A673 (cell line): ENCODE data around the gene GLRA3. TPM values are rescaled to one million over a fixed set of nuclear protein-coding genes. Genes with fewer than 3 reads are reported as not detected.
A peak's percentile ranks its signal among the peaks of the same experiment; 100 is the strongest.

ENCODE experiments used
- BruUV-seq: library from RNA; stranded (reverse); fragments of 400-500 nt; replicated peaks from 2 replicates; lab custom pipeline; 2021; lab: Mats Ljungman, UMichigan
- CTCF ChIA-PET: fragments of 300-600 bp; sonication (Branson Sonifier 250); formaldehyde crosslinking; loops from one replicate; lab custom pipeline; 2022; ENCODE audit warnings: antibody characterized with exemption; lab: Charles Lee
- POLR2A ChIA-PET: fragments of 300-600 bp; sonication (Branson Sonifier 250); formaldehyde crosslinking; loops from one replicate; lab custom pipeline; 2022; ENCODE audit warnings: antibody characterized with exemption; ENCODE audit not compliant: low non-redundant PET; lab: Charles Lee
- DNase-seq: peaks from one replicate; pipeline ENCODE4 v3.0.0-alpha.2; 2015; ENCODE audit warnings: low spot score
- H3K27ac ChIP-seq: fragments of 200-600 bp; sonication (generic); 2 replicates; pipeline ENCODE4 v1.5.1; 2016; ENCODE audit warnings: mixed run types, low read depth, mild to moderate bottlenecking, mixed read lengths, antibody characterized with exemption, low read length; ENCODE audit not compliant: poor library complexity, severe bottlenecking
- H3K27me3 ChIP-seq: fragments of 200-600 bp; sonication (generic); replicated peaks from 2 replicates; pipeline ENCODE4 v1.6.1; 2017; ENCODE audit warnings: mixed run types, low read depth, mild to moderate bottlenecking, mixed read lengths, antibody characterized with exemption, low read length; ENCODE audit not compliant: insufficient read depth, poor library complexity
- H3K36me3 ChIP-seq: fragments of 200-600 bp; sonication (generic); 2 replicates; pipeline ENCODE4 v1.6.1; 2016; ENCODE audit warnings: mixed run types, mild to moderate bottlenecking, mixed read lengths, antibody characterized with exemption, low read length; ENCODE audit not compliant: insufficient read depth, poor library complexity, severe bottlenecking
- H3K4me1 ChIP-seq: fragments of 200-600 bp; sonication (generic); 2 replicates; pipeline ENCODE4 v1.6.1; 2017; ENCODE audit warnings: mixed run types, mild to moderate bottlenecking, mixed read lengths, antibody characterized with exemption, low read length; ENCODE audit not compliant: insufficient read depth, poor library complexity, severe bottlenecking
- H3K4me3 ChIP-seq: fragments of 200-600 bp; sonication (generic); 2 replicates; pipeline ENCODE4 v1.5.1; 2016; ENCODE audit warnings: low read depth, mixed run types, mild to moderate bottlenecking, mixed read lengths, low read length; ENCODE audit not compliant: poor library complexity, severe bottlenecking
- H3K9me3 ChIP-seq: fragments of 200-600 bp; sonication (generic); 2 replicates; pipeline ENCODE4 v1.6.1; 2016; ENCODE audit warnings: mixed run types, low read depth, mild to moderate bottlenecking, mixed read lengths, antibody characterized with exemption, low read length; ENCODE audit not compliant: poor library complexity, severe bottlenecking
- CTCF ChIP-seq: fragments of 300-800, 200-600 bp; sonication (generic); conservative IDR thresholded peaks from 2 replicates; pipeline ENCODE4 v1.5.1; 2017; ENCODE audit warnings: low read depth, mild to moderate bottlenecking, antibody characterized with exemption, low read length, moderate library complexity, mixed read lengths
- EZH2 ChIP-seq: fragments of 200-600 bp; sonication (generic); IDR thresholded peaks from 2 replicates; pipeline ENCODE4 v1.6.1; 2017; ENCODE audit warnings: borderline replicate concordance, low read depth, mild to moderate bottlenecking, mixed read lengths, antibody characterized with exemption, low read length; ENCODE audit not compliant: poor library complexity, severe bottlenecking
- intact Hi-C: fragments of 100-400 bp; cut with micrococcal nuclease; formaldehyde crosslinking; loops from one replicate; pipeline ENCODE4 v1.10.0; 2022; ENCODE audit not compliant: unreplicated experiment
- total RNA-seq: library from RNA; stranded (reverse); gene quantifications from 2 replicates; pipeline ENCODE4 v1.2.3, GENCODE V29; 2021

Gene GLRA3
- total RNA-seq, 1 experiment from 2014 or later: 0.06 TPM

DNA sequence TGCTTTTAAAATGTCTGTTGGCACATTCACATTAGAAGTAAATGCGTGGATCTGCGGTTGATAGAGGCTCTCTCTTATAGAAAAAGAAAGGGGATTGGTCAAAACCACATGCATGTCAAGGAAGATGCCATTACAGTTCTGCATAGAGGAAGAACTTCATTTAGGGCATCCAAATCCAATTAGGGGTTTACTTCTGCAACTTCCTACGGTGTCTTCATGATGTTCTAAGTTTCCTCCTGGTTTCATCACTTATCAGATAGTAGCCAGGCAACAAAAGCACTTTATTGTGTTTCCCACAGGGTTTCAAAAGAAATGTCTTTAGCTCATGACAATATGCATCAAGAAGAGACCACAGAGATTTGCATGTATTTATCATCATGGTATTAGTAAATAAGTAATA, 170.8 kb downstream of the GLRA3 start:
- no TSS peak for BruUV-seq

DNA sequence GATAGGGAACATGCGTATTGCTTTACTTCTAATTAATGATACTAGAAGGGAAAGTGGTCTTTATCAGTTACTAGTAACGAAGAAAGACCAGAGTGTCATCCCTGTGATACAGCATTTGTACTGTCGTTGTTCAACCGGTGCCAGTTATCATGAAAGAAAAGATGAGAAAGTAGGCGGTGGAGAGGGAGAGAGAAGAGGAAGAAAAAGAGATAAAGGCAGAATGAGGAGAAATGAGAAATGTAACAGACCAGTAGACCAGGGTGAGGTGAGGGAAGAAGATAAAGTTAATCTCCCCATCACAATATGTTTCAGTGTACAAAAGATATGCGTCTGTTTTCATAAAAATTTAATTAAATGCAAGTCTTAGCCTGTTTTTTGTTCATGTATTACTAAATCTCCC, 171.6 kb downstream of the GLRA3 start:
- intact Hi-C loops: no loop called here
- BruUV-seq: no TSS peak
- ChIA-PET POLR2A (no interaction called here), CTCF (no interaction called here)
- DNase-seq: peak; percentile 2
- Histone ChIP-seq H3K27ac (peak overlapping the region; percentile 59), H3K4me3 (no peak overlapping the region), H3K9me3 (no peaks in the 10 kb centered on the region), H3K27me3 (no peaks in the 10 kb centered on the region), H3K36me3 (no peaks in the 10 kb centered on the region), H3K4me1 (peaks cover 26% of the 10 kb centered on the region)
- TF ChIP-seq CTCF (no peak), EZH2 (no peak)

More for the DNA sequence above, 170.8 kb downstream of the GLRA3 start:
- Histone ChIP-seq H3K9me3 (no peaks in the 10 kb centered on the region), H3K36me3 (no peaks in the 10 kb centered on the region), H3K4me1 (peaks cover 26% of the 10 kb centered on the region), H3K27ac (peak overlapping the region; percentile 76), H3K27me3 (no peaks in the 10 kb centered on the region), H3K4me3 (no peak overlapping the region)
- ChIA-PET POLR2A (no interaction called here), CTCF (no interaction called here)
- intact Hi-C loops: no loop called here
- peak; percentile 92 for DNase-seq
- TF ChIP-seq CTCF: no peak
- no peak for TF ChIP-seq EZH2

- Histone ChIP-seq H3K27ac (no peak overlapping the region), H3K27me3 (no peaks in the 10 kb centered on the region), H3K9me3 (no peaks in the 10 kb centered on the region), H3K36me3 (no peaks in the 10 kb centered on the region), H3K4me3 (no peak overlapping the region), H3K4me1 (peaks cover 26% of the 10 kb centered on the region)
- BruUV-seq: no TSS peak
- DNase-seq: no peak
- no peak for TF ChIP-seq EZH2
- no peak for TF ChIP-seq CTCF
- ChIA-PET CTCF (no interaction called here), POLR2A (no interaction called here)
- intact Hi-C loops: no loop called here
Observed at GRCh38 chr4:174654634-174655033, 174.4 kb downstream of the GLRA3 start.
